ENCODE measurements around the gene TRPV5.

Gene TRPV5

GRCh38 chr7:142883571-142884285 is 49.8 kb downstream of the TRPV5 start:
- no peak for DNase-seq

GRCh38 chr7:142883145-142883544 is 50.4 kb downstream of the TRPV5 start:
- no peak for DNase-seq

DNA sequence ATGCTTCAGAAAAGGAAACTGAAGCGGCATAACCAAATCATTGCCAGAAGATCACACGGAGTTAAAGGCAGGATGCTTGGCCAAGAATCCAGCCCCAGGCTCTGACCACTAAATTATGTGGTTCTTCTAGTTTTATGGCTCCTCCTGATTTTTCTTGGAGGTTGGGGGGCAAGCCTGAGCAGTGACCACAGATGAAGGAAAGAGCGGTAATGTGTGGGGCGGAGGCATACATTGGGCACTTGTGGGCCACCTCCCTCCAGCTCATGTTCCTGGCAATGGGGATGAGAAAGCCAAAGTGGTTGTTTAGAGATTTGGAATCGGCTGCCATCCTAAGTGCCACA is 51.2 kb downstream of the TRPV5 start:
- no peak for DNase-seq

DNA sequence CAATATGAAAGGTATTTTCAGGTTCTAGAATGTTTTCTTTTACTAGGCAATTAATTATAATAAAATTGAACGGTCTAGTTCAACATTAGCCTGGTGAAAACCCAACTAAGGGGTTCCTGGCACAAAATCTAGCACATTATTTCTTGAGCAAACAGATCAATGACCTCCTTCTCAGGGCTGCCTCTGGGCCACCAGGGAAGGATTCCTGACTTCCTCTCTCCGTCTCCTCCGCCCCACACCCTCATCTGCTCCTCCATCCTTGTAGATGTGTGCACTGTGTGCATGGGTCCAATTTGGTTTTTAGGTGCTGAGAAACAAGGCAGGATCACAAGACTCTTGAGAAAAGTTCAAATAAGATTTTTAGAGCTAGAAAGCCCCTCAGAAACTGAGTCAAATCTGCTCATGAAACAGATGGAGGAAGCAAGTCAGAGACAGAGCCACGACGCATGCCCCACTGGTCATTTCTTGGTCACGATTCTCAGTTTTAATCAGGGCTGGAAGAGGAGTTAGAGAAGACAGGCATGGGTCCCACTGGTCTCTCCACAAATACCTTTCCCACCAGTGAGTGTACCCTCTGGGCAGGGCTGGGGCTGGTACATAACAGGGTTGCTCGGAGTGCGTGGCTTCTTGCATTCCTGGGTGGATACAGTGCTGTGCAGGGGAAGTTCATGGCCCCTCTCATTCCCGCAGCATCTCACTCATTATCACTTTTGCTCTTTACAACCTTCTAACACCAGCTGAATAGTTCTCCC is 51.8 kb downstream of the TRPV5 start:
- DNase-seq: no peak

DNA sequence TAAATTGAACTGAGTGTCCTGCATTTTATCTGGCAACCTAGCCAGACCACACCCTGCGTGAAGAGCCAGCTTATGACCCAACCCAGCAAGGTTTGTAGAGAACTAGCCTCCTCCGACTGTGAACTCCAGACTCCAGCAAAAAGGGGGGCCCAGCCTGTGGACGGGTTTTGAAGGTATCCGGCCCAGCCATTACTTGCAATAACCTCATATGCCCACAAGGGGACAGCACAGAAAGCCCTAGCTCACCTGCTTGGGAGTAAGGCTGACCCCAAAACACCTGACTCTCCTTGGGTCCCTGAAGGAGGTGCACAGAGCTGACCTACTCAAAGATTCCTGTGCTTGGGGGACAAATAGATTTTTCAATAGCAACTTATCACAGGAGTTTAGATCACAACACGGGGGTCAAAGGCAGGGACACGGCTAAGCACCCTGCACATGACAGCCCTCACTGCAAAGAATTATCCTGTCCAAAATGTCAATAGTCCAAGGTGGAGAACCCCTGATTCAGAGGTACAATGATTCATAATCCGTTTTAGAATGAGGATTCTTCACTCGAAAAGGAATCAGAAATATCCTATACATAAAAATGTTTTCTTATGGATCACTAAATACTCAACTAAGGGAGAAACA is 52.6 kb downstream of the TRPV5 start:
- no peak for DNase-seq

DNA sequence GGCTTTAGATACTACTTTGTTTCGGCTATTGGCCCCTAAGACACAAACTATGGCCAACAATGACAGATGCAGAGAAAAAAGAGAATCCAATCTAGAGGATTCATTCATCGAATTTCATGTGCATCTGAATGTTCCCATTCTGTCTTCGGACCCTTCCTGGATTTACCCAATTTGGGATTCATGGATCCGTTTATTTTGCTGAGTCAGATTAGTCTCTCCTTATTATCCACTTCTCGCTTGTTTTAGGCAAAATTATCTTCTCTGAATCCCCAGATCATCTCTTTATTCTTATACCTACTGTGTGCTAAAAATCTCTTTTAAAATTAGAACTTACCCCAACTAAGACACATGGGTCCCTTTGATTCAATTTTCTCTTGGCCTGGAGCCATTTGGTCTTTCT is 54.5 kb downstream of the TRPV5 start:
- DNase-seq: no peak

GRCh38 chr7:142878315-142878714 is 55.2 kb downstream of the TRPV5 start:
- no peak for DNase-seq

DNA sequence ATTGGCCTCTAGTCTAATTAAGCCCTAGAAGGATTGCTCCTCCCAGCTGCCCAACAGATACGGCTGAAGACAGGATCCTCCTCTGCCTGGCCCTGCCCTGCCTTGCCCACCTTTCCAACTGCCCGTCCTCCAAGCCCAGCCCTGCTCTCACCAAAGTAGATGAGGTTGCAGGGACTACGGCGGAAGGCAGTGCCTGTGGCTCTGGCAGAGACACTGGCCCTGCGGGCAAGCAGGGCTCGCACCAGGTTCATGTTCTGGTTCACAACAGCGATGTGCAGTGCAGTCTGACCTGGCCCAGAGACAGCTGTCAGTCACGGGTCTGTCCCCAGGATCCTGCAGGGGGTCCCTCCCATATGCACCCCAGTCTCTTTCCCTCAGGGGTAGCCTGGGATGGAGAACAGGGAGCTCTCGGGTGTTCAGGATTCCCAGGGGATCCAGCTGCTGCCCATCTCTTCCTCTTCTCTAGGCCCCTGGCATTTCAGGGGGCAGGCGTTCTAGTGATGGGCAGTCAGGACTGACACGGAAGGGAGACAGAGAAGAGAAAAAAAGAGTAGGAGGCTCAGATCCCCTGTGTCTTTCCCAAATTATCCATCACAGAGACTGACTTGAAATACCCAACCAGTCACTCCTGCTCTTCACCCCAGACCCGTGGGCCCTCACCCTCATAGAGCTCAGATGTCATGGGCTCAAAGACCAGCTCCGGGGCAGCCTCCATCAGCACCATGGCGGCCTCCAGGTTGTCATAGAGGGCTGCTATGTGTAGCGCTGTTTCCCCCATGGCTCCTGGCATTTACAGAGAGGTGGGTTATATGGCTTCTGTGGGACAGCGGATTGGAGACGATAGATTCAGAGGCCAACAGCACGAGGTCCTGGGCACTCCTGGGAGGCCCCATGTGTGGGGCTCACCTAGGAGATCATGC is 56.3 kb downstream of the TRPV5 start:
- DNase-seq: no peak

- no peak for DNase-seq
Observed at GRCh38 chr7:142876236-142876960, 57.1 kb downstream of the TRPV5 start.

- no peak for DNase-seq
Observed at GRCh38 chr7:142875456-142875855, 58.1 kb downstream of the TRPV5 start.

DNA sequence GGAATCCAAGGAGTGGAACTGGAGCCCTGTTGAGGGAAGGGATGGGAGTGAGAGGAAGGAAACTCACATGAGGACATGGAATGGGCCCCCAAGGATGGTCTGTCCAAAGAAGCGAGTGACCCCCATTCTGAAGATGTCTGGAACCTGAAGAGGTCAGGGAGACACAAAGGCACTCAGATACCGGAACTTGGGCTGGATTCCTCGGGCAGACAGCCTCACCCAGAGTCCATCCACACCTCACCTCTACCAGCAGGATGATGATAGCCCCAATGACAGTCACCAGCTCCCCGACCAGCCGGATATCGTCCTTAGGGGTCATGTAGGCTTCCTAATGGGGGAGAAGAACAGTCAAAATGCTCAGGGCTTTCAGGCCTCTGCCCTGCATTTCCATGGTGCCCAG is 58.7 kb downstream of the TRPV5 start:
- no peak for DNase-seq

DNA sequence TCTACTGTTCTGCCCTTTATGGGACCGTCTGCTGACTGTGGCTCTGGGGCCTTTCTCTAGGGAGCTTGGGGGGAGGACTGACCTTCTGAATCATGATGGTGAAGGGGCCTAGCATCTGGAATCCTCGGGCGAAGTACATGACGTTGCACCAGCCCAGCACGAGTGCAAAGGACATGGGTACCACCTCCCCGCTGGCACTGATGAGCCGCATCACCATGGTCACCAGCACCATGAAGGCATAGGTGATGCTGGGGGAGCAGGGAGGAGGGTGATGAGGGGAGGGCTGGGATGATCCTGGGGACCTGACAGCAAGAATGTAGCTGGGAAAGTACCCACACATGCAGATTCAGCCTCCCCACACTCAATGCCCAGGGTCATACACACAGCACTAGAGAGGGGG is 59.1 kb downstream of the TRPV5 start:
- DNase-seq: no peak

- DNase-seq: no peak
Observed at GRCh38 chr7:142873871-142874270, 59.7 kb downstream of the TRPV5 start.

- no peak for DNase-seq
Observed at GRCh38 chr7:142873281-142873784, 60.2 kb downstream of the TRPV5 start.

DNA sequence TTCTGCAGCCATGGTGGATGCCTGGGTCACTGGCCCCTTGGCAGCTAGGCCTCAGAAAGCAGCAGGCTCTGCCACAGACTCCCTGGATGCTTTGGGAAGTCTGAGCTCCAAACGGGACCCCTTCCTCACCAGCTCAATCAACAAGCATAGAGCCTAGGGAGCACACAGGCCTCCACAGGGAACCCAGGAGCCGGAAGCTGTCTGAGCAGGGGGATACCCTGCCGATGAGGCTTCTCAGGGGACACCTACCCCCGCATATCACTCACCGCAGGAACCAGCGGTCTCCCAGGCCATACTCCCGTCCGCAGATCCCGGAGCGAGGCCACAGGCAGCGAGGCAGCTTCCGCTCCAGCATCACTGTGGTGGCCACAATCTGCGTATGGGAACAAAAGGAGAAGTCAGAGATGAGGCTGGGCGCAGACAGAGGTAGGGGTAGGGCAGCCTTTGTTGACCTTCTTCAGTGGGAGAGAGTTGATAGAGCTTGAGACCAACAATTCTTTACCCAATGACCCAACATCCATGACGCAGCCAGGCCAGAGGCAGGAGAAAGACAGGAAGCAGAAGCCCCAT is 61.4 kb downstream of the TRPV5 start:
- DNase-seq: no peak

- no peak for DNase-seq
Observed at GRCh38 chr7:142871260-142872105, 62.1 kb downstream of the TRPV5 start.

- no peak for DNase-seq
Observed at GRCh38 chr7:142870566-142871259, 62.8 kb downstream of the TRPV5 start.

GRCh38 chr7:142870147-142870559 is 63.4 kb downstream of the TRPV5 start:
- no peak for DNase-seq

DNA sequence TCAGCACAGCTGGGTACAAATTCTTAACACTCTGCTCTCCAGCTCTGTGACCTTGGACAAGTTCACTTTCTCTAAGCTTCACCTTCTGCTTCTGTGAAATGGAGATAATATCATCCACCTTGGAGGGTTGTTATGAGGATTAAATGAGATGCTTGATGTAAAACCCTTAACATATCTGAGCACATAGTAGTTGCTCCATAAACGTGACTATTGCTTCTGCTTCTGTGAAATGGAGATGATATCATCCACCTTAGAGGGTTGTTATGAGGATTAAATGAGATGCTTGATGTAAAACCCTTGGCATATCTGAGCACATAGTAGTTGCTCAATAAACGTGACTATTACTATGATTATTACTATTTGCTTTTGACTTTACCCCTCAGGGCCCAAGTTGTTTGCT is 64.1 kb downstream of the TRPV5 start:
- no peak for DNase-seq

DNA sequence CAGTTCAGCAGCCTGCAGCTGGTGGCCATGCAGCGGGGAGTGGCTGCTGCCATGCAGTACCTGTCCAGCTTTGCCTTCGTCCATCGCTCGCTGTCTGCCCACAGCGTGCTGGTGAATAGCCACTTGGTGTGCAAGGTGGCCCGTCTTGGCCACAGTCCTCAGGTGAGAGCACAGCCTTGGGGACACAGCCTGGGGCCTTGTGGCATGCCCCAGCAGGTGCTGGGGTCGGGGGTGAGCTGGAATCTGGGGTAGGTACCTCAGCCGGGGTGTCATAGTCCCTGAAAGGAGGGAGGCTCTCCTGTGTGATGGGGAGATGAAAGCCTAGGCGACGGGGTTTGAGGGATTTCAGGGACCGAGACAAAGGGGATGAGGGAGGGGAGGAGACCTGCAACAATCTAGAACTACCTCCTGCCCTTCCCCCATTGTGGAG is 64.5 kb downstream of the TRPV5 start:
- no peak for DNase-seq
